Colonic mucosa (tissue), 4 donors: Measurements from ENCODE around the gene CDO1. TPM values are rescaled to one million over a fixed set of nuclear protein-coding genes. Genes with fewer than 3 reads are reported as not detected.

ENCODE experiments used
- DNase-seq: peaks from one replicate; pipeline ENCODE4 v3.0.0-alpha.2; 2020
- H3K27ac ChIP-seq: fragments of 200-600 bp; one replicate; pipeline ENCODE4 v1.8.0; 2021
- H3K27me3 ChIP-seq: fragments of 200-600 bp; one replicate; pipeline ENCODE4 v1.8.0; 2021
- H3K36me3 ChIP-seq: fragments of 200-600 bp; one replicate; pipeline ENCODE4 v1.8.0; 2021
- H3K4me1 ChIP-seq: fragments of 200-600 bp; one replicate; pipeline ENCODE4 v1.8.0; 2021; ENCODE audit warnings: mild to moderate bottlenecking
- H3K4me3 ChIP-seq: fragments of 200-600 bp; one replicate; pipeline ENCODE4 v1.8.0; 2021
- H3K9ac ChIP-seq, 2 donors: one replicate each; pipeline ENCODE4 v1.7.0; 2013; ENCODE audit warnings: control low read depth in 2 of 2, low read depth in 2 of 2, low read length in 2 of 2
- H3K9me3 ChIP-seq: fragments of 200-600 bp; one replicate; pipeline ENCODE4 v1.8.0; 2021
- intact Hi-C: fragments of 100-400 bp; cut with DNase I; formaldehyde crosslinking; loops from one replicate; pipeline ENCODE4 v1.14.1; 2022
- total RNA-seq, 2 donors: library from RNA; stranded (reverse); fragmentation: NEBNext Ultra II Directional in 1 of 2; extraction: Animal tissue kit (Norgen Biotek cat#: 25700) in 1 of 2; gene quantifications; one replicate each; pipeline ENCODE4 v1.2.1, GENCODE V29; 2021
- TF ChIP-seq, protein P1 (sequence below): fragments of 200-600 bp; IDR thresholded peaks from one replicate; pipeline ENCODE4 v1.8.0; 2022; ENCODE audit warnings: antibody characterized with exemption, mild to moderate bottlenecking
- donor health status: healthy.
- donor health status: DM: no; HTN: no; CAD: no.
- donor health status: DM: no; HTN: no; CAD: no.

CDO1 gene
- total RNA-seq, 2 donors from 2014 or later, result 0.27 to 0.58 TPM

DNA sequence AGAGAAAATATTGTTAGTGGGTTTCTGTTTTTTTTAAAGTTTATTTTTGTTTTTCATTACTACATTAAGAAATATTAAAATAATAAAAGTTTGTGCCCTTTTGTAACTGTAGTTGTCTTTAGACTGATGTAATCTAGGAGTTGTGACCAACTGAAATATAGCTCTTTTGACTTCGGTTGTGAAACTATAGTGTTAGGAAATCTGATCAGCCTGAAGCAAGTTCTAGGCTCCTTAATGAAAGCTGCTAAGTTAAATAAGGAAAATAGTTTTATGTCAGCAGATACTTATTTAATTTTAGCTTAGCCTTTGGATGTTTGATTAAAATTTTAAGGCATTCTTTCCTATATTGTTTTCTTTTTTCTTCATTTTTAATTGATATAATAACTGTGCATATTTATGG is 39.5 kb upstream of the CDO1 start:
- no peaks in the 10 kb centered on the region for H3K9me3 ChIP-seq
- no peaks in the 10 kb centered on the region for H3K36me3 ChIP-seq
- H3K9ac ChIP-seq, result no peak overlapping the region
- intact Hi-C loops, result no loop called here
- H3K4me1 ChIP-seq, result peaks cover 13% of the 10 kb centered on the region
- no peak overlapping the region for H3K27ac ChIP-seq
- no peaks in the 10 kb centered on the region for H3K27me3 ChIP-seq
- H3K4me3 ChIP-seq, result no peak overlapping the region
- DNase-seq, result no peak
- TF ChIP-seq, protein P1, sequence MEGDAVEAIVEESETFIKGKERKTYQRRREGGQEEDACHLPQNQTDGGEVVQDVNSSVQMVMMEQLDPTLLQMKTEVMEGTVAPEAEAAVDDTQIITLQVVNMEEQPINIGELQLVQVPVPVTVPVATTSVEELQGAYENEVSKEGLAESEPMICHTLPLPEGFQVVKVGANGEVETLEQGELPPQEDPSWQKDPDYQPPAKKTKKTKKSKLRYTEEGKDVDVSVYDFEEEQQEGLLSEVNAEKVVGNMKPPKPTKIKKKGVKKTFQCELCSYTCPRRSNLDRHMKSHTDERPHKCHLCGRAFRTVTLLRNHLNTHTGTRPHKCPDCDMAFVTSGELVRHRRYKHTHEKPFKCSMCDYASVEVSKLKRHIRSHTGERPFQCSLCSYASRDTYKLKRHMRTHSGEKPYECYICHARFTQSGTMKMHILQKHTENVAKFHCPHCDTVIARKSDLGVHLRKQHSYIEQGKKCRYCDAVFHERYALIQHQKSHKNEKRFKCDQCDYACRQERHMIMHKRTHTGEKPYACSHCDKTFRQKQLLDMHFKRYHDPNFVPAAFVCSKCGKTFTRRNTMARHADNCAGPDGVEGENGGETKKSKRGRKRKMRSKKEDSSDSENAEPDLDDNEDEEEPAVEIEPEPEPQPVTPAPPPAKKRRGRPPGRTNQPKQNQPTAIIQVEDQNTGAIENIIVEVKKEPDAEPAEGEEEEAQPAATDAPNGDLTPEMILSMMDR, result no peak

DNA sequence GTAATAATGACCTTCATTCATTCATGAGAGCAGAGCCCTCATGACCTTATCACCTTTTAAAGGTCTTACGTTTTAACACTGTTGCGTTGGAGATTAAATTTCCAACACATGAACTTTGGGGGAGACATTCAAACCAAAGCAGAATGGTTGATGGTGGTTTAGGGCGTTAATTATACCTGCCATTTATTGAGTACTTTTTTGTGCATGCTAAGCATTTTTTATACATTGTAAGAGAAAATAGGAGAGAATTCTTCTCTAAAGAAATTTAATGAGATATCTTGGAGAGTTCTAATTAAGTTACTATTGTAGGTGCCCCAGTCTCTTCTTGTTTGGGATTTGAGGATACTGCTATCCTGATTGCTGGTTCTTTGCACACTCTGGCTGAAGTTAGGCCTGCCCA is 37.7 kb upstream of the CDO1 start:
- Histone ChIP-seq H3K27ac (no peak overlapping the region), H3K4me1 (peaks cover 13% of the 10 kb centered on the region), H3K4me3 (no peak overlapping the region), H3K36me3 (no peaks in the 10 kb centered on the region), H3K9me3 (no peaks in the 10 kb centered on the region), H3K9ac (no peak overlapping the region), H3K27me3 (no peaks in the 10 kb centered on the region)
- intact Hi-C loops, result no loop called here
- TF ChIP-seq, protein P1, result no peak
- no peak for DNase-seq

DNA sequence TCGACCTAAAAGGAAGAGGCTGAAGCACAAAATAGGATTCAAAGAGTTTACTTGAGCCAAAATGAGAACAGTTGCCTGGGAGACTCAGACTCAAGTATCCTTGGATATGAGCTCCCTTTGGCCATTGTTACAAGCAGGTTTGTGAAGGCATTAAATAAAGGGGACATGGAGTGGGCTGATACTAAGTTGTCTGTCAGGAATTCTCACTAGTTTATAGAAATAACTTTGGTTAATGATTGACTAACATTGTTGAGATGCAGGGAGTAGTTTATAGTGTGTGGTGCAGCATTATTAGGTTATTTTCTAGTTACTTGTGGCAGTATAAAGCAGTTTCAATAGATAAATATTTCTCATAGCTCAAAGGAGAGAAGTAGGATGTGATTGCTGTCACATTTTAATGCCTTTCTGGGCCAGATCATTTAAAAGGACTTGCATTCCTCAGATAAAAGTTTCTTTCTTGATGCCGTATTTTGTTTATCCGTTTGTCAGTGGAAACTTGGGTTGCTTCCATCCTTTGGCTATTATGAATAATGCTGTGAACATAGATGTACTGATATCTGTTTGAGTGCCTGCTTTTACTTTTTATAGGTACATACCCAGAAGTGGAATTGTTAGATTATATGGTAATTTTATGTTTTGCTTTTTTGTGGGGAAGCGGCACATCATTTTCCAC is 34.4 kb upstream of the CDO1 start:
- Histone ChIP-seq H3K27me3 (no peaks in the 10 kb centered on the region), H3K9ac (no peak overlapping the region), H3K4me3 (no peak overlapping the region), H3K9me3 (no peaks in the 10 kb centered on the region), H3K27ac (no peak overlapping the region), H3K4me1 (no peaks in the 10 kb centered on the region), H3K36me3 (no peaks in the 10 kb centered on the region)
- TF ChIP-seq, protein P1, result no peak
- intact Hi-C loops, result no loop called here
- DNase-seq, result no peak

DNA sequence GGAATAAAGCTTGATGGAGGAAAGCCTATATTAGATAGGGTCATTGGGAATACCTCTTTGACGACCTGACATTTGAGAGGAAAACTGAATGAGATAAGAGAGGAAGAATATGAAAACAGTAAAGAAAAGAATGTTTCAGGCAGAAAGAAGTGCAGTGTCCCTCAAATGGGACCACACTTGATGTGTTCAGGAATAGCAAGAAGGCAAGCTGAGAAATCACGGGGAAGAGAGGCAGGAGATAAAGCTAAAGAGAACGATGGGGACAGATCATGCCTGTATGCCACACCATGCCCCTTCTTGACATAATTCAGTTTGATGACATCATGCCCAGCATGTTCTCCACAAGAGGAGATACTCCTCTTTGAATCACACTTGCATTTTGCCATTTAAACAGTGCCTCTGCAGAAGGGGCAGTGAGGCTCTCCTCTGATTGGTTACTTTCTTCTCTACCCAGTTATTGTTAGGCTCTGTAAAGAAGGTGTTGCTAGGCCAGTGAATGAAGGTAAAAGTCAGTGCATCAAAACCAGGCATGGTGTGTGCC is 32.9 kb upstream of the CDO1 start:
- Histone ChIP-seq H3K9ac (no peak overlapping the region), H3K4me1 (no peaks in the 10 kb centered on the region), H3K9me3 (no peaks in the 10 kb centered on the region), H3K27ac (no peak overlapping the region), H3K36me3 (no peaks in the 10 kb centered on the region), H3K27me3 (no peaks in the 10 kb centered on the region), H3K4me3 (no peak overlapping the region)
- intact Hi-C loops, result no loop called here
- no peak for DNase-seq
- TF ChIP-seq, protein P1, result no peak

DNA sequence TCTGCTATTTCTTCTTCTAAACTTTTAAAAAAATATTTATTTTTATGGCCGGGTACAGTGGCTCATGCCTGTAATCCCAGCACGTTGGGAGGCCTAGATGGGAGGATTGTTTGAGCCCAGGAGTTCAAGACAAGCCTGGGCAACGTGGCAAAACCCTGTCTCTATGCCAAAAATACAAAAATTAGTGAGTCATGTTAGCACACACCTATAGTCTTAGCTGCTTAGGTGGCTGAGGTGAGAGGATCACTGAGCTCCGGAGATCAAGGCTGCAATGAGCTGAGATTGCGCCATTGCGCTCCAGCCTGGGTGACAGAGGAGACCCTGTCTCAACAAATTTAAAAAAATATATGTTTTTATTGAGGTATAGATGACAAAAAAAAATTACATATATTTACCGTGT is 30.8 kb upstream of the CDO1 start:
- Histone ChIP-seq H3K36me3 (no peaks in the 10 kb centered on the region), H3K27me3 (no peaks in the 10 kb centered on the region), H3K9me3 (no peaks in the 10 kb centered on the region), H3K9ac (no peak overlapping the region), H3K27ac (no peak overlapping the region), H3K4me1 (no peaks in the 10 kb centered on the region), H3K4me3 (no peak overlapping the region)
- intact Hi-C loops, result no loop called here
- no peak for DNase-seq
- TF ChIP-seq, protein P1, result no peak
